Inferior parietal cortex (tissue), 1 donor: ENCODE data around the gene SPDYA.

Source experiments
- DNase-seq: peaks from one replicate; pipeline ENCODE4 v3.0.0-alpha.2; 2016; ENCODE audit errors: extremely low spot score

Gene SPDYA

GRCh38 chr2:28824870-28825269 lies 14.2 kb downstream of the SPDYA start:
- DNase-seq: no peak

- no peak for DNase-seq
These were observed 17.7 kb downstream of the SPDYA start for GRCh38 chr2:28828382-28828781.

- DNase-seq: no peak
These were observed 23.3 kb downstream of the SPDYA start for GRCh38 chr2:28833740-28834470.

GRCh38 chr2:28835781-28836180 lies 25.1 kb downstream of the SPDYA start:
- no peak for DNase-seq

- DNase-seq: no peak
These were observed 28.3 kb downstream of the SPDYA start for GRCh38 chr2:28838971-28839370.

- no peak for DNase-seq
These were observed 31.4 kb downstream of the SPDYA start for GRCh38 chr2:28842042-28842441.

GRCh38 chr2:28855193-28855592 lies 44.6 kb downstream of the SPDYA start:
- DNase-seq: no peak

GRCh38 chr2:28855977-28856376 lies 45.3 kb downstream of the SPDYA start:
- DNase-seq: no peak

- DNase-seq: no peak
These were observed 58.0 kb downstream of the SPDYA start for GRCh38 chr2:28868611-28869010.

GRCh38 chr2:28869494-28870145 lies 59.0 kb downstream of the SPDYA start:
- no peak for DNase-seq

GRCh38 chr2:28870146-28870891 lies 59.7 kb downstream of the SPDYA start, which contains the start of gene TRMT61B:
TSS of gene TRMT61B (minus strand) at chr2:28870309. CDS start at chr2:28870277, 32 bp downstream.
- peak; percentile 96 for DNase-seq

- no peak for DNase-seq
These were observed 61.0 kb downstream of the SPDYA start for GRCh38 chr2:28871620-28872019.

- DNase-seq: no peak
These were observed 69.6 kb downstream of the SPDYA start for GRCh38 chr2:28880193-28880592.

- no peak for DNase-seq
These were observed 82.9 kb downstream of the SPDYA start for GRCh38 chr2:28893488-28893887.

GRCh38 chr2:28894470-28895188 lies 84.0 kb downstream of the SPDYA start, which contains the start of gene WDR43:
TSS of gene WDR43 (plus strand) at chr2:28894667. CDS start at chr2:28894699, 32 bp downstream.
- peak; percentile 97 for DNase-seq

- DNase-seq: no peak
These were observed 84.7 kb downstream of the SPDYA start for GRCh38 chr2:28895189-28895893.

GRCh38 chr2:28896906-28897305 lies 86.3 kb downstream of the SPDYA start:
- no peak for DNase-seq

- DNase-seq: no peak
These were observed 87.4 kb downstream of the SPDYA start for GRCh38 chr2:28898048-28898447.
